Stimulated activated naive CD4-positive, alpha-beta T cell (primary cell): ENCODE results near the gene HYPK.

Source experiments
- DNase-seq, 6 experiments: peaks; one replicate each; lab custom pipeline; 2025; lab: John Stamatoyannopoulos, UW

Gene HYPK

GRCh38 chr15:43845421-43845820, 45.0 kb downstream of the HYPK start:
- DNase-seq: no peak

- DNase-seq: no peak
Measured at GRCh38 chr15:43851251-43851650, 50.9 kb downstream of the HYPK start.

- no peak for DNase-seq
Measured at GRCh38 chr15:43852607-43853006, 52.2 kb downstream of the HYPK start.
